ENCODE data around the gene CD83. TPM values are rescaled to one million over a fixed set of nuclear protein-coding genes. Genes with fewer than 3 reads are reported as not detected.

Gene CD83
- total RNA-seq, 1 experiment from 2014 or later: 7.0 TPM

DNA sequence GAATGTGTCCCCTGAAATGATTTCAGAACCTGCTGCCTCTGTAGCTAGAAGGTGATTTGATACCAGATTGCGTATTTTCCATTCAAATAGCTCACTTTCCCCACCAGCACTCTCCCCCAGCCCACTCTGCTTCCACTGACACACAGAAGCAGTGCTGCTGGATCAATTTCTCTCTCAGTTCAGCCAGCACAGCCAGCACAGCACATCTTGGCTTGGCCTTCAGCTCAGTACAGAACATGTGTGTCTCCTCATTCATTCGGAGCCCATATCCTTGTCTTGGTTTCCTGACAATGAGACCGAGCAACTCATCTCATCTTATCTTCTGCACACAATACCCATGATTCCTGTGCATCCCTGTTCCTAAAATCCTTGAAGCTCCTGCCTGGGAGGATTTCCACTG is 33.8 kb upstream of the CD83 start:
- H4K91ac ChIP-seq (ENCODE audit: insufficient read length, low read depth, low read length): no peak overlapping the region
- H2BK120ac ChIP-seq (ENCODE audit: low read depth, low read length, poor library complexity, severe bottlenecking): no peak overlapping the region
- H3K4me3 Mint-ChIP-seq: no peak overlapping the region
- peaks cover 20 to 26% of the 10 kb centered on the region in 2 experiments for H3K4me1 Mint-ChIP-seq
- H2AFZ ChIP-seq (ENCODE audit: low read length): no peak overlapping the region
- H3K27me3 Mint-ChIP-seq (ENCODE audit: low read depth): no peaks in the 10 kb centered on the region; the same call in 1 of the 2 replicates
- no peaks in the 10 kb centered on the region for H3K23me2 ChIP-seq (ENCODE audit: insufficient read length, low read depth, low read length, poor library complexity, severe bottlenecking)
- H3K14ac ChIP-seq (ENCODE audit: insufficient read depth, low read length): no peak overlapping the region
- peaks cover under 1% of the 10 kb centered on the region; the same call in 1 of the 2 replicates for H3K4me1 ChIP-seq (ENCODE audit: insufficient read depth, low read length)
- no peaks in the 10 kb centered on the region for H3K79me2 ChIP-seq (ENCODE audit: insufficient read depth, low read length)
- H4K20me1 ChIP-seq (ENCODE audit: control insufficient read depth, insufficient read depth, insufficient read length): no peaks in the 10 kb centered on the region
- H3K36me3 Mint-ChIP-seq (ENCODE audit: insufficient read depth in 1 of 3, low read depth in 3 of 3): no peaks in the 10 kb centered on the region
- H2BK20ac ChIP-seq (ENCODE audit: low read depth, low read length, poor library complexity, severe bottlenecking): no peak overlapping the region
- no peak overlapping the region for H3K27ac Mint-ChIP-seq
- no peak overlapping the region for H3K27ac ChIP-seq (ENCODE audit: insufficient read length, low read depth, low read length)
- H3K4ac ChIP-seq (ENCODE audit: low read depth, low read length): no peak overlapping the region
- DNase-seq: no peak
- H3K9ac ChIP-seq (ENCODE audit: extremely low read depth, insufficient read length, low read length): no peak overlapping the region
- H4K8ac ChIP-seq (replicated peaks; ENCODE audit: insufficient read length, low read depth, low read length): no peak overlapping the region
- no peak overlapping the region for H4K5ac ChIP-seq (ENCODE audit: insufficient read length, low read depth, low read length)
- H3K18ac ChIP-seq (ENCODE audit: insufficient read length, low read depth, low read length): no peak overlapping the region
- no peak overlapping the region for H3K4me2 ChIP-seq (ENCODE audit: insufficient read depth, insufficient read length, low read length)
- H3K27me3 ChIP-seq (ENCODE audit: insufficient read depth, low read length): no peaks in the 10 kb centered on the region; the same call in 1 of the 2 replicates
- H3K56ac ChIP-seq (ENCODE audit: insufficient read length, low read depth, low read length): no peak overlapping the region
- no peaks in the 10 kb centered on the region; a peak in 1 of 5 replicates for H3K9me3 Mint-ChIP-seq
- whole genome bisulfite sequencing (ENCODE audit: extremely low coverage, insufficient read length, low lambda C conversion rate): no CpG with 5 or more reads among the region's 3 CpGs
- no peak overlapping the region for H2BK15ac ChIP-seq (ENCODE audit: low read depth, low read length)
- H2BK5ac ChIP-seq (ENCODE audit: insufficient read length, low read length): no peak overlapping the region
- H3K23ac ChIP-seq (ENCODE audit: insufficient read length, low read depth, low read length): no peak overlapping the region
- no peaks in the 10 kb centered on the region for H3K79me1 ChIP-seq (ENCODE audit: insufficient read depth, low read depth, low read length, poor library complexity, severe bottlenecking)
- no peaks in the 10 kb centered on the region for H3K9me3 ChIP-seq (ENCODE audit: control insufficient read depth, low read depth, low read length)
- no peak overlapping the region for H3T11ph ChIP-seq (ENCODE audit: low read length)
- no peak overlapping the region for H2AK5ac ChIP-seq (ENCODE audit: insufficient read length, low read length)
- no peak overlapping the region for H2BK12ac ChIP-seq (ENCODE audit: insufficient read length, low read depth, low read length)
- TF ChIP-seq, protein P1, sequence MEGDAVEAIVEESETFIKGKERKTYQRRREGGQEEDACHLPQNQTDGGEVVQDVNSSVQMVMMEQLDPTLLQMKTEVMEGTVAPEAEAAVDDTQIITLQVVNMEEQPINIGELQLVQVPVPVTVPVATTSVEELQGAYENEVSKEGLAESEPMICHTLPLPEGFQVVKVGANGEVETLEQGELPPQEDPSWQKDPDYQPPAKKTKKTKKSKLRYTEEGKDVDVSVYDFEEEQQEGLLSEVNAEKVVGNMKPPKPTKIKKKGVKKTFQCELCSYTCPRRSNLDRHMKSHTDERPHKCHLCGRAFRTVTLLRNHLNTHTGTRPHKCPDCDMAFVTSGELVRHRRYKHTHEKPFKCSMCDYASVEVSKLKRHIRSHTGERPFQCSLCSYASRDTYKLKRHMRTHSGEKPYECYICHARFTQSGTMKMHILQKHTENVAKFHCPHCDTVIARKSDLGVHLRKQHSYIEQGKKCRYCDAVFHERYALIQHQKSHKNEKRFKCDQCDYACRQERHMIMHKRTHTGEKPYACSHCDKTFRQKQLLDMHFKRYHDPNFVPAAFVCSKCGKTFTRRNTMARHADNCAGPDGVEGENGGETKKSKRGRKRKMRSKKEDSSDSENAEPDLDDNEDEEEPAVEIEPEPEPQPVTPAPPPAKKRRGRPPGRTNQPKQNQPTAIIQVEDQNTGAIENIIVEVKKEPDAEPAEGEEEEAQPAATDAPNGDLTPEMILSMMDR (conservative IDR thresholded peaks at IDR 0.05): no peak
